SKM-1 (cell line): ENCODE data around the gene AP1AR.

Experiments
- DNase-seq: peaks from one replicate; lab custom pipeline; 2025; ENCODE audit not compliant: unreplicated experiment; lab: John Stamatoyannopoulos, UW

Gene AP1AR

GRCh38 chr4:112219826-112220366 is 11.7 kb upstream of the AP1AR start:
- no peak for DNase-seq

- no peak for DNase-seq
These were observed 9.2 kb upstream of the AP1AR start for GRCh38 chr4:112222219-112222955.

GRCh38 chr4:112225157-112225556 is 6.4 kb upstream of the AP1AR start:
- DNase-seq: no peak

GRCh38 chr4:112230879-112231778 is 458 bp upstream of the AP1AR start:
- peak; percentile 99 for DNase-seq

GRCh38 chr4:112234952-112235609 is 3.5 kb downstream of the AP1AR start:
- peak; percentile 58 for DNase-seq

- no peak for DNase-seq
These were observed 4.5 kb downstream of the AP1AR start for GRCh38 chr4:112236040-112236439.

GRCh38 chr4:112238833-112239232 is 7.2 kb downstream of the AP1AR start:
- DNase-seq: no peak

GRCh38 chr4:112245383-112245782 is 13.8 kb downstream of the AP1AR start:
- DNase-seq: no peak

GRCh38 chr4:112247021-112247420 is 15.4 kb downstream of the AP1AR start:
- no peak for DNase-seq

- DNase-seq: no peak
These were observed 19.5 kb downstream of the AP1AR start for GRCh38 chr4:112251019-112251643.

- no peak for DNase-seq
These were observed 20.6 kb downstream of the AP1AR start for GRCh38 chr4:112252234-112252633.

- DNase-seq: peak; percentile 33
These were observed 21.9 kb downstream of the AP1AR start for GRCh38 chr4:112253382-112254000.

GRCh38 chr4:112257098-112257497 is 25.5 kb downstream of the AP1AR start:
- no peak for DNase-seq

- no peak for DNase-seq
These were observed 35.2 kb downstream of the AP1AR start for GRCh38 chr4:112266823-112267222.

GRCh38 chr4:112270051-112270450 is 38.5 kb downstream of the AP1AR start:
- no peak for DNase-seq

- DNase-seq: no peak
These were observed 39.2 kb downstream of the AP1AR start for GRCh38 chr4:112270640-112271421.

GRCh38 chr4:112272292-112272691 is 40.7 kb downstream of the AP1AR start:
- no peak for DNase-seq

- DNase-seq: no peak
These were observed 43.4 kb downstream of the AP1AR start for GRCh38 chr4:112274959-112275358.

GRCh38 chr4:112276113-112276512 is 44.5 kb downstream of the AP1AR start:
- DNase-seq: no peak

- DNase-seq: no peak
These were observed 45.6 kb downstream of the AP1AR start for GRCh38 chr4:112277220-112277619.
